Measurements from ENCODE around the gene ABCC9.
"Not testable (repeated sequence)": the region's sequence is repeated elsewhere in the genome, so short reads cannot be mapped to it uniquely, and the experiment has no call there.

ABCC9 gene

DNA sequence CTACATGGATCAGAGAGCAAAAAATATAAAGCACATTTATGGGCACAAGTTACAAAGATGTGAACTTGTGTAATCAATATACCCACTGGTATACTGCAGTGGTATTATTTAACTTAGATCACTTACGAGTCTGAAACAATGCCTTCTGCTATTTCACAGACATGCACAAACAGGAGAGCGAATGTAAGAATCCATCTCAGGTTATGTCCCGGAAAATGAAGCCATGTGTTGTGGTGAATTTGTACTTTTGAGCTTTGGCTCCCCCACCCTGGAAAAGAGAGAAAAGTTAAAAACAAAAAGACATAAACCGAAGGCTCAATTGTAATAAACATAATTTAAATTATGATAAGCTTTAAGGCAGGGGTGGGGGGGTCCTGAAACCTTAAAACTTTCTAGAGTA lies 7.6 kb downstream of the ABCC9 start:
- no peak for DNase-seq (ENCODE audit: low read depth)

DNA sequence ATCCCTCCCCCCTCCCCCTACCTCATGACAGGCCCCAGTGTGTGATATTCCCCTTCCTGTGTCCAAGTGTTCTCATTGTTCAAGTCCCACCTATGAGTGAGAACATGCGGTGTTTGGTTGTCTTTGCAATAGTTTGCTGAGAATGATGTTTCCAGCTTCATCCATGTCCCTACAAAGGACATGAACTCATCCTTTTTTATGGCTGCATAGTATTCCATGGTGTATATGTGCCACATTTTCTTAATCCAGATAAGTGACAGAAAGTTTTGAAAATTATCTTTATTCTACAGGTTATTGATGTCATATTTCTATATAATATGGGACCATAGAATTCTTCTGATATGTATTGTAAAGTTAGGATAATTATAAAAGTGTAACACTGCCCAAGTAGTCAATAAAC lies 11.3 kb downstream of the ABCC9 start:
- not testable (repeated sequence) for DNase-seq (ENCODE audit: low read depth)

- DNase-seq (ENCODE audit: low read depth) = no peak
Observed at GRCh38 chr12:21925296-21925913, 15.8 kb downstream of the ABCC9 start.

GRCh38 chr12:21921436-21921835 lies 19.8 kb downstream of the ABCC9 start:
- no peak for DNase-seq (ENCODE audit: low read depth)

DNA sequence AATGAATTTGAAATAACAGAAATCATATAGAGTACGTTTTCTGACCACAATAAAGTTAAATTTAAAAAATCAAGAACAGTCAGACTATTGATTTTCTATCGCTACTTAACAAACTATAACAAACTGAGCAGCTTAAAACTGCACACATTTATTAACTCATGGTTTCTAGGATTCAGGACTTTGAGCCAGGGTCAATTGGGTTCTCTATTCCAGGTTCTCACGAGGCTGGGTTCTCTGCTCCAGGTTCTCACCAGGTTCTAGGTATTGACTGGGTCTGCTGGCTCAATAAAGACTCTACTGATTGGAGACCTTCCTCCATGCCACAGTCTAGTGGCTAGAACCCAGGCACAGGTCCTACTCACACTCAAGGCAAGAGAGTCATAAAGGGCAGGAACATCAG lies 22.8 kb downstream of the ABCC9 start:
- DNase-seq (ENCODE audit: low read depth) = no peak

- peak; percentile 5 for DNase-seq (ENCODE audit: low read depth)
Observed at GRCh38 chr12:21913823-21914222, 27.4 kb downstream of the ABCC9 start.

- DNase-seq (ENCODE audit: low read depth) = peak; percentile 41
Observed at GRCh38 chr12:21912318-21912717, 28.9 kb downstream of the ABCC9 start.

DNA sequence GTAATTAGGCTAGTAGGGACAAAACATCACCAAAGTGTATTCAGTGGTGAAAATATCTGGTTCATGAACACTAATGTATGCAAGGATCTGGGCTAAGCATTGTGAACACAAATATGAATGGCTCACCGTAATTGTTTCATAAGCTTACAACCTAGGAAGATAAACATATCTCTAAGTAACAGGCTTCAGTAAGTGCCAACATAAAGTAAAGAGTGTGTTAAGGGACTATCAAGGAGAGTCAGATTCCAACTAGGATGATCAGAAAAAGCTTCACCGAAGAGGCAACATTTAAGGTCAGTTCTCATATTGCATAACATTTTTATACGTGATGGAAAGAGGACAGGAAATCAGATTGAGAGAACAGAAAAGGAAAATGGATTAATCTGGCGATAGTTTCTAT lies 29.4 kb downstream of the ABCC9 start:
- peak; percentile 8 for DNase-seq (ENCODE audit: low read depth)

DNA sequence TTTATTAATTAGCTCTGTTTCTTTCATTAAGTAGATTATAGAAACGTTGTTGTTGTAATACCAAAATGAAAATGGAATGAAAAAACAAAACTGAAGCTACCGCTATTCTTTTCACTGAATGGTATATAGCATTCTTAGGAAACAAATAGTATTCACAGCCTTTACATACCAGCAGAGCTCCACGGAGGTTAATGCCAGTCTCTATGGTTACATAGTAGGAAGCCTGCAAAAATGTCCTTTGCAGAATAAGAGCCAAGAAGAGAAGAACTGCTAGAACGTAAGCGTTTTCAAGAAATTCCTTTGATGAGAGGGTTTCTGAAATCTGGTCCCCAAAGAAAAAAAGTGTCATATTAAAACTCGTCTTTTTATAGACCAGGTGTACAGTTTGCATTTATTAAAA lies 30.6 kb downstream of the ABCC9 start:
- DNase-seq (ENCODE audit: low read depth) = peak; percentile 1

DNA sequence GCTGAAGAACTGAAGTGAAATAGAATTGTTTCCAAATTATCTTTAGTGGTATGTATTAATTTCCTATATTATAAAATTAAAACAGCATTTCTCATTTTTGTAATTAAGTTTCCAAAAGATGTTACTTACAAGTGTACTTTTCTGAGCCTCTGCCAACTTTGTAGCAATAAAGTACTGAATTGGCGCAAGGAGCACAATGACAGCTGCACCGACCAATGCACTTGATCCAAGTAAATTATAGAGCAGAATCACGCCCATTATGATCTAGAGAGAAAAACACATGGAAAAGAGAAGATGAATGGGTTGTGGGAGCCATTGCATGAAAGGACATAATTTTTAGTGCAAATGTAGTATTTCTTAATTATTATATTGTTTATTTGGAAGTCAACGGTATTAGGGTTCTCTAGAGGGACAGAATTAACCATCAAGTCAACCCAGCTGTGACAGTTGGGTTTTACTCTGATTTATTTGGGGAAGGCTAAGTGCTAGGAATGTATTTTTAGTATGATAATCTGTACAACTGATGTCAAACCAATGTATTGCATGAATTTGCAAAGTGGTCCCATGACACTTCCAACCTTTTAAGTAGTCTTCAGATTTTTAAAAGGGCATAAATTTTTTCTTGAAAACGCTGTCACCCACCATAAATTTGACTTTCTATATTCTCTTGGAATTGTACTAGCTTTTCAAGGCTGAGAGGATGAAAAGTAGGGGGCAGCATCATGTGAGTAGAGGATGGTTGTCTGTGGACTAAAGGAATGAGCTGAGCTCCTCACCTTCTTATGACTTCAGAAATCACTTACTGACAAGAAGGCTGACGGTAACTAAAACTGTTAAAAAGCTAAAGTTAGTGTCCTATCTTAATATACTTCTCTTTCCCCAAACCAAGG lies 33.0 kb downstream of the ABCC9 start:
- no peak for DNase-seq (ENCODE audit: low read depth)

- DNase-seq (ENCODE audit: low read depth) = peak; percentile 2
Observed at GRCh38 chr12:21906919-21907493, 34.2 kb downstream of the ABCC9 start.

DNA sequence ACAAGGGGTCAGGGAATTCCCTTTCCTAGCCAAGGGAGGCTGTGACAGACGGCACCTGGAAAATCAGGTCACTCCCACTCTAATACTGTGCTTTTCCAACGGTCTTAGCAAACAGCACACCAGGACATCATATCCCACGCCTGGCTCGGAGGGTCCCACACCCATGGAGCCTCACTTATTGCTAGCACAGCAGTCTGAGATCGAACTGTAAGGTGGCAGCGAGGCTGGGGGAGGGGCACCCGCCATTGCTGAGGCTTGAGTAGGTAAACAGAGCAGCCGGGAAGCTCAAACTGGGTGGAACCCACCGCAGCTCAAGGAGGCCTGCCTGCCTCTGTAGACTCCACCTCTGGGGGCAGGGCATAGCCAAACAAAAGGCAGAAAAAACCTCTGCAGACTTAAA lies 41.7 kb downstream of the ABCC9 start:
- not testable (repeated sequence) for DNase-seq (ENCODE audit: low read depth)

DNA sequence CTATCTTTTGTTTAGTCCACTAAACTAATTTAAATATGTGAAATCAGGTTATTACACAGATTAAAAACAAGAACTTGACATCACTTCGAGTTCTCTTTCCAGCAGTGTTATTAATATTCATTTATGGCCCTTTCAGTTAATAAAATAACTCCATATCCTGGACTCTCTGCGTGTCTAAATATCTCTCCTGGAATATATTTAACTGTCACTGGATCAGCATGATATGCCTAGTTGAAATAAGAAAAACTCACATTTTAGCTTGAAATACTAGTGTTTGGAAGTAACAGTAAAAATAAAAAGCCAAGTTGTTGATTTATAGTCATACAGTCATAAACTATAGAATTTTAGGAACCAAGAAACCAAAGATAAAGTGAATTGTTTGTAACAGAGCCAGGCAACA lies 45.6 kb downstream of the ABCC9 start:
- no peak for DNase-seq (ENCODE audit: low read depth)

- DNase-seq (ENCODE audit: low read depth) = peak; percentile 3
Observed at GRCh38 chr12:21894792-21895595, 46.2 kb downstream of the ABCC9 start.

- DNase-seq (ENCODE audit: low read depth) = no peak
Observed at GRCh38 chr12:21893924-21894323, 47.3 kb downstream of the ABCC9 start.

GRCh38 chr12:21892341-21892740 lies 48.9 kb downstream of the ABCC9 start:
- no peak for DNase-seq (ENCODE audit: low read depth)

- DNase-seq (ENCODE audit: low read depth) = no peak
Observed at GRCh38 chr12:21891751-21892217, 49.4 kb downstream of the ABCC9 start.

DNA sequence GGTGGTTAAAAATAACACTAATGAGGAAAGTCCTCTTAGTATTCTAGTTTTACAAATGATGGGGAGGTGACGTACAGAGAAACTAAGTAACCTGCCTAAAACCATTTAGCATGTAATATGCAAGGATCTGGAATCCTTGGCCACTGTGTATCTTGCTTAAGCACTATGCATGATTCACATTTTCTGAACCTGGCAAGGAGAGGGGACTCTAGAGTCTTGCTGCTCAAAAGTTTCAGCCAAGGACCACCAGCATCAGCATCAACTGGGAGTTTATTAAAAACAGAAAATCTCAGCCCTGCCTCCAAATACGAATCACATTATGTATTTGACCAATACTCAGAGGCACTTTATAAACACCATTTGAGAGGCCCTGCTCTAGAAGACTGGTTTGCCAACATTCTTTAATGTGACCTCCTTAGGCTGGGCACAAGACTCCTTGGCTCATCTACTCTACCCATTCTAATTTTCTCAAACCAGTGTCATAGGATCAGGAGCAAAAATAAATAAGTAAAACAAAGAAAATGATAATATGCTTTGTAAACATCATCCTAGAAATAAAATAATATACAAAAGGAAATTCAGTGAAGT lies 52.9 kb downstream of the ABCC9 start:
- DNase-seq (ENCODE audit: low read depth) = no peak

- DNase-seq (ENCODE audit: low read depth) = no peak
Observed at GRCh38 chr12:21884936-21885335, 56.3 kb downstream of the ABCC9 start.

DNA sequence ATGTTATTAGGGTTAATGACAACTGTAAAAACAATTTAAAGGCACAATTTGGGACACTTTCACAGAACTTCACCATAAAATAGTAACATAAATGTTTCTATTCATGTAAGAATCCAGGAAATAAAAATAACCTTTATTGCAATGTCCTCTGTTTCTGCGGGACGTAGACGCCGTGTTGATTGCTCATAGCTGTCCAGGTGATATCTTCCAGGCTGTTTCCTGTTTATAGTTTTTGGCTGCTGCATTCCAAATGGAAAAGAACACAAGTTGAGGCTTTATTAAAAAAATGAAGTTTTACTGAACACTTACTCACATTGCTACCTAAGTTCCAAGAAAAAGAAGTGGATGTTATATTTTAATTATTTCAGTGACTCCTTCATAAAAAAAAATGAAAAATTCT lies 58.6 kb downstream of the ABCC9 start:
- no peak for DNase-seq (ENCODE audit: low read depth)

GRCh38 chr12:21881965-21882364 lies 59.3 kb downstream of the ABCC9 start:
- no peak for DNase-seq (ENCODE audit: low read depth)

- no peak for DNase-seq (ENCODE audit: low read depth)
Observed at GRCh38 chr12:21879312-21879711, 61.9 kb downstream of the ABCC9 start.
